Measurements from ENCODE around the gene WDFY2. TPM values are rescaled to one million over a fixed set of nuclear protein-coding genes. Genes with fewer than 3 reads are reported as not detected.

Gene WDFY2
- total RNA-seq, 1 experiment from 2014 or later = 26.4 TPM

GRCh38 chr13:51557875-51558612 lies 26.2 kb upstream of the WDFY2 start:
- Histone ChIP-seq H3K9me3 (ENCODE audit: control insufficient read depth, low read depth, low read length) (no peaks in the 10 kb centered on the region), H3K27me3 (ENCODE audit: insufficient read depth, low read length) (no peaks in the 10 kb centered on the region; the same call in 1 of the 2 replicates), H3K27ac (ENCODE audit: insufficient read length, low read depth, low read length) (no peak overlapping the region), H3T11ph (ENCODE audit: low read length) (no peak overlapping the region), H2BK12ac (ENCODE audit: insufficient read length, low read depth, low read length) (no peak overlapping the region), H3K79me2 (ENCODE audit: insufficient read depth, low read length) (no peaks in the 10 kb centered on the region), H4K91ac (ENCODE audit: insufficient read length, low read depth, low read length) (no peak overlapping the region), H3K79me1 (ENCODE audit: insufficient read depth, low read depth, low read length, poor library complexity, severe bottlenecking) (no peaks in the 10 kb centered on the region), H3K4ac (ENCODE audit: low read depth, low read length) (no peak overlapping the region), H3K4me2 (ENCODE audit: insufficient read depth, insufficient read length, low read length) (no peak overlapping the region), H2AK5ac (ENCODE audit: insufficient read length, low read length) (no peak overlapping the region), H4K5ac (ENCODE audit: insufficient read length, low read depth, low read length) (no peak overlapping the region), H2BK5ac (ENCODE audit: insufficient read length, low read length) (no peak overlapping the region), H2AFZ (ENCODE audit: low read length) (no peak overlapping the region), H2BK15ac (ENCODE audit: low read depth, low read length) (no peak overlapping the region), H3K4me1 (ENCODE audit: insufficient read depth, low read length) (peaks cover 2% of the 10 kb centered on the region; the same call in 1 of the 2 replicates), H3K23ac (ENCODE audit: insufficient read length, low read depth, low read length) (no peak overlapping the region), H3K9ac (ENCODE audit: extremely low read depth, insufficient read length, low read length) (no peak overlapping the region), H4K20me1 (ENCODE audit: control insufficient read depth, insufficient read depth, insufficient read length) (peaks cover 2% of the 10 kb centered on the region), H2BK20ac (ENCODE audit: low read depth, low read length, poor library complexity, severe bottlenecking) (no peak overlapping the region), H3K18ac (ENCODE audit: insufficient read length, low read depth, low read length) (no peak overlapping the region), H4K8ac (replicated peaks; ENCODE audit: insufficient read length, low read depth, low read length) (no peak overlapping the region), H3K56ac (ENCODE audit: insufficient read length, low read depth, low read length) (no peak overlapping the region), H3K14ac (ENCODE audit: insufficient read depth, low read length) (no peak overlapping the region), H3K23me2 (ENCODE audit: insufficient read length, low read depth, low read length, poor library complexity, severe bottlenecking) (no peaks in the 10 kb centered on the region), H2BK120ac (ENCODE audit: low read depth, low read length, poor library complexity, severe bottlenecking) (no peak overlapping the region)
- H3K4me1 Mint-ChIP-seq = peaks cover 4 to 13% of the 10 kb centered on the region in 2 experiments
- WGBS (ENCODE audit: extremely low coverage, insufficient read length, low lambda C conversion rate) = 100% methylated on average over 1 of the region's 10 CpGs
- H3K4me3 Mint-ChIP-seq = no peak overlapping the region
- no peak for TF ChIP-seq CTCF (conservative IDR thresholded peaks at IDR 0.05)
- H3K36me3 Mint-ChIP-seq (ENCODE audit: insufficient read depth in 1 of 3, low read depth in 3 of 3) = no peaks in the 10 kb centered on the region
- no peak for DNase-seq
- H3K27ac Mint-ChIP-seq = no peak overlapping the region
- no peaks in the 10 kb centered on the region for H3K9me3 Mint-ChIP-seq
- no peaks in the 10 kb centered on the region for H3K27me3 Mint-ChIP-seq (ENCODE audit: low read depth)
